ENCODE measurements around the gene HSH2D. TPM values are rescaled to one million over a fixed set of nuclear protein-coding genes. Genes with fewer than 3 reads are reported as not detected.

Gene HSH2D
- total and polyA plus RNA-seq, 2 of the 13 experiments (the other 11 are each of a cell fraction or from before 2014, with no cell fraction given) = 0.69 to 3.2 TPM

- no peak for TF ChIP-seq NR2F6 (IDR thresholded peaks at IDR 0.05)
- TF ChIP-seq NR2F6 (CRISPR knock-in tag; IDR thresholded peaks at IDR 0.05) = no peak
- no peak for TF ChIP-seq ZSCAN31 (CRISPR knock-in tag; IDR thresholded peaks at IDR 0.05; ENCODE audit: low read depth)
- no peak for TF ChIP-seq MIER2 (CRISPR knock-in tag; IDR thresholded peaks at IDR 0.05)
- TF ChIP-seq ZNF124 (CRISPR knock-in tag; IDR thresholded peaks at IDR 0.05) = no peak
- peak; percentile 66; the same call in 1 of the 2 replicates for TF ChIP-seq MXD4 (CRISPR knock-in tag; IDR thresholded peaks at IDR 0.05)
- TF ChIP-seq CCDC6 (CRISPR knock-in tag; IDR thresholded peaks at IDR 0.05) = no peak
- TF ChIP-seq ZNF530 (CRISPR knock-in tag; IDR thresholded peaks at IDR 0.05; ENCODE audit: low read depth) = no peak
- TF ChIP-seq DZIP1 (CRISPR knock-in tag; IDR thresholded peaks at IDR 0.05) = no peak
- TF ChIP-seq TRIM24 (CRISPR knock-in tag; IDR thresholded peaks at IDR 0.05) = no peak
- no peak for TF ChIP-seq SIX4 (CRISPR knock-in tag; IDR thresholded peaks at IDR 0.05)
- TF ChIP-seq ZNF142 (CRISPR knock-in tag; IDR thresholded peaks at IDR 0.05) = 0 out of 2 replicates have a peak, but pooled peaks have one; percentile 67
- peak; percentile 51 for TF ChIP-seq ERF (CRISPR knock-in tag; IDR thresholded peaks at IDR 0.05)
- peak; percentile 38; the same call in 1 of the 2 replicates for TF ChIP-seq ZSCAN9 (CRISPR knock-in tag; IDR thresholded peaks at IDR 0.05; ENCODE audit: borderline replicate concordance)
- peak; percentile 92 for TF ChIP-seq GABPA (IDR thresholded peaks at IDR 0.05; ENCODE audit: low read depth, low read length)
- TF ChIP-seq GABPA (CRISPR knock-in tag; IDR thresholded peaks at IDR 0.05; ENCODE audit: low read depth) = peak; percentile 97
- no peak for TF ChIP-seq NAIF1 (CRISPR knock-in tag; IDR thresholded peaks at IDR 0.05; ENCODE audit: borderline replicate concordance)
- no peak for TF ChIP-seq NONO (IDR thresholded peaks at IDR 0.05)
- TF ChIP-seq NONO (CRISPR knock-in tag; conservative IDR thresholded peaks at IDR 0.05) = no peak
- TF ChIP-seq ZNF720 (CRISPR knock-in tag; IDR thresholded peaks at IDR 0.05) = no peak
- peak; percentile 24; the same call in 1 of the 2 replicates for TF ChIP-seq ZNF136 (CRISPR knock-in tag; IDR thresholded peaks at IDR 0.05; ENCODE audit: low read depth)
- no peak for TF ChIP-seq ZSCAN22 (CRISPR knock-in tag; IDR thresholded peaks at IDR 0.05)
- 0 out of 2 replicates have a peak, but pooled peaks have one; percentile 10 for TF ChIP-seq RAD21 (CRISPR knock-in tag; IDR thresholded peaks at IDR 0.05)
- peak; percentile 54; the same call in 1 of the 2 replicates for TF ChIP-seq ZNF225 (CRISPR knock-in tag; IDR thresholded peaks at IDR 0.05)
- no peak for TF ChIP-seq ZNF282 (IDR thresholded peaks at IDR 0.05; ENCODE audit: partially characterized antibody)
- TF ChIP-seq MATR3 (CRISPR knock-in tag; IDR thresholded peaks at IDR 0.05) = no peak
Measured at GRCh38 chr19:16185123-16185767, 41.8 kb downstream of the HSH2D start, which contains the start of gene FAM32A (continued).
